ENCODE measurements around the gene SNX15.
"Not testable (repeated sequence)": the region's sequence is repeated elsewhere in the genome, so short reads cannot be mapped to it uniquely, and the experiment has no call there.

The SNX15 gene

DNA sequence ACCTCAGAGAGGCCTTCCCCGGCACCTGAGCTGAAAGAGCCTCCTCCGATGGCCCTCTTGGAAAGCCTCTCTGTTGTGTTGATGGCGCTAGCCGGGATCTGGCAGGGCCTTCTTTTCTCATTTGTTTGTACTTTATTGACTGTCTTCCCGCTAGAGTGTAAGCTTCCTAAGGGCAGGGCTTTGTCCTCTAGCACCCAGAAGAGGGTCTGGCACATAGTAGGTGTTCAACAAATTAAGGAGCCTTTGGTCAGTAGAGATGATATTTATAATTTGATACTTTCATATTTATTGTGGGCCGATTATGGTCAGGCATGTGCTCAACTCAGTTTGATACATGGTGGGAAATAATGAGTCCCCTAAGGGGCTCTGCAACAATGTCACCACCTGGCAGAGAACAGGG, 9.3 kb upstream of the SNX15 start:
- no peak for DNase-seq

DNA sequence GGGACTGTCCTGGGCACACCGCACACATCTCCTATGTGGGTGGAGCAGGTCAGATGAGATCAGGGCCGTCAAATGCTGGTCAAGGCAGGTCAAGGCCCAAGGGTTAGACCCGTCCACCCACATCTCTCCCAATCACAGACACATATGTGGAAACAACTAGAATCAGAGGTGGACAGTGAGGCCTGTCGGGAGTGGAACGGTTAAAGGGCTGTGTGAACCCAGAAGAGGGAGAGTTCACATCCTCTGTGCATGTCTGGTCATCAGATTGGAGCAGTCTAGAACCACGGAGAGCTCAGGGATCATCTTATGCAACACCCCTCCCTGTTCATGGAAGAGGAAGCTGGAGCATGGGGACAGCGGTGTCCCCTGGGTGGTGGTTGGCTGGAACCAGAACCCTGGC, 7.4 kb upstream of the SNX15 start:
- no peak for DNase-seq

DNA sequence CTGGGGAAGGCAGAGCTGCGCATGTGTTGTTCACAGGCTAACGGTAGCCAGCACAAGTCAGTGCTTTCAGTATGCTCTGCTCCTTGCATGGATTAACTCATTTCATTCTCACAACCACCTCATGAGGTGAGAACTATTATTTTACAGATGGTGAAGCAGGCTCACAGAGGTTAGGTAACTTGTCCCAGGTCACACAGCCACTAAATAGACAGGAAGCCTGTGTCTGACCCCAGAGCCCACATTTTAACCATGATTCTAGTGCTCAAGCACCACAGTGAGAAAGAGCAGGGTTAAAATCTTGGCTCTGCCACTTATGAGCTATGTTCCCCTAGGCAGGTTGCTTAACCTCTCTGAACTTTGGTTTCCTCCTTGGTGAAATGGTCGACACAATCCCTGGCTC, 6.2 kb upstream of the SNX15 start:
- DNase-seq, result no peak

DNA sequence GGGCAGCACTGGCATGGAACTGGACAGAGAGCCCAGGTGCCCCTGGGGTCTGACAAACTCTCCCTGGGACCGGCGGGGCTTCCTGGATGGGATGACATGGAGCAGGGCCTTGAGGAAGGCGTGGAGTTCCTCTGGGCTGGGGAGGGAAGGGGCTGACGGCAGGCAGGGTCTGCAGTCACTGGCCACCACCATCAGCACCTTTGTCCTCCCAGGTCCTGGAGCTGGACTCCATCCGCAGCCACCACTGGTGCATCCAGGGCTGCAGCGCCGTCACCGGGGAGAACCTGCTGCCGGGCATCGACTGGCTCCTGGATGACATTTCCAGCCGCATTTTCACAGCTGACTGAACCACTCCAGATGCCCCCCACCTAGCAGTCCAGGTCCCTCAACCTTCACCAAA, 5.7 kb upstream of the SNX15 start:
- no peak for DNase-seq

DNA sequence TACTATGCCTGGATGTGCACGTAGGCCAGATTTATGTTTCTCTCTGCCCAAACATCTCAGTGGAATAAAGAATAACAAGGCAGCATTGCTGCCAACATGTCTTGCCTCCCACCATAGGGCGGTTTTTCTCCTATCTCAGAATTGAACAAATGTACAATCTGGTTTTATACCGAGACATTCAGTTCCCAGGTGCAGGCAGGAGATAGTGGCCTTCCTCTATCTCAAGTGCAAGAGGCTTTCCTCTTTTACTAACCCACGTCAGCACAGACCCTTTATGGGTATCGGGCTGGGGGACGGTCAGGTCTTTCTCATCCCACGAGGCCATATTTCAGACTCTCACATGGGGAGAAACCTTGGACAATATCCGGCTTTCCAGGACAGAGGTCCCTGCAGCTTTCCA, 3.7 kb upstream of the SNX15 start:
- not testable (repeated sequence) for DNase-seq

DNA sequence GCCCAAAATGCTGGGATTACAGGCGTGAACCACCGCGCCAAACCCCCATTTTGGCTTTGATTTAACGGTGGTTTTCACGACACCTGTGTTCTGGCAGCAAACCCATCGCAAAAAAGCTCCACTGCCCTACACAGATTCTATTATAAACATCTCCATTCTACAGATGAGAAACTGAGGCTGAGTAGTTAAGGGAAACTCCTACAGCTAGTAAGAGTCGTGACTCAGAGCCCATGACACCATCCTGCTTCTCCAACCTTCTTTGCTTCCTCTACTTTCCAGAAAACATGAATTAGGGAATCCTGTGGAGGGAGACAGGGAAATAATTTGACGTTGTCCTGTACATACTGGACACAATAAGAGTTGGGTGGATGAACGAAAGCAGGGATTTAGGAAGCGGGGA, 429 bp upstream of the SNX15 start:
- no peak for DNase-seq

DNA sequence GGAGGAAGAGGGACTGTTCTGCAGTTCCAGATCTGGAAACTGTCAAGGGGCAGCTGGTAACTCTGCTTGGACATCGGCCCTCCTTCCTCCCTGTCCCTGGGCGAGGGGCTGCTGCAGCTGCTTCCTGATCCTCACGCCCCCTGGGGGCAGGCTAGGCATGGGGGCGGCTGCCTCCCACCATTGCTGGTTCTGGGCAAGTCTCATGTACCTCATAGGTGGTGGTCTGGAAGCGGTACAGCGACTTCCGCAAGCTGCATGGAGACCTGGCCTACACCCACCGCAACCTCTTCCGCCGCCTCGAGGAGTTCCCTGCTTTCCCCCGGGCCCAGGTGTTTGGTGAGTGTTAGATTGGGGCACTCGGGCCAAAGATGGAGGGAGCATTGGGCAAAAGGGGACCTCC, 5.0 kb downstream of the SNX15 start:
- DNase-seq, result no peak

DNA sequence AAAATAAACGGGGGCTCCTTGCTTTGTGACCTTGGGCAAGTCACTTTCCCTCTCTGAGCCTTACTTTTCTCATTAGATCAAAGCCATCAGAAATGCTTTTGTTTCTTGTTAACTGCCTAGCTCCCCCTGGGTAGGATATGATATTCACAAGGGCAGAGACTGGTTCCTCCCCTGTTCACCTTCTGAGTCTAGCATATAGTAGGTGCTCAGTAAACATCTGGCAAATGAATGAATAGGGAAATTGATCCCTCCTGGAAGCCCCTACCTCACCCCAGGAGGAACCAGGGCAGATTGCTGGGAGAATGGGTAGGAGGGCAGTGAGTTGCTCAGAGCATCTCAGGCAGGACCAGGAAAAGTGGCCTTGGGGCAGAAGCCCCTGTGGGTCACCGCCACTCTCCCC, 7.2 kb downstream of the SNX15 start:
- no peak for DNase-seq

DNA sequence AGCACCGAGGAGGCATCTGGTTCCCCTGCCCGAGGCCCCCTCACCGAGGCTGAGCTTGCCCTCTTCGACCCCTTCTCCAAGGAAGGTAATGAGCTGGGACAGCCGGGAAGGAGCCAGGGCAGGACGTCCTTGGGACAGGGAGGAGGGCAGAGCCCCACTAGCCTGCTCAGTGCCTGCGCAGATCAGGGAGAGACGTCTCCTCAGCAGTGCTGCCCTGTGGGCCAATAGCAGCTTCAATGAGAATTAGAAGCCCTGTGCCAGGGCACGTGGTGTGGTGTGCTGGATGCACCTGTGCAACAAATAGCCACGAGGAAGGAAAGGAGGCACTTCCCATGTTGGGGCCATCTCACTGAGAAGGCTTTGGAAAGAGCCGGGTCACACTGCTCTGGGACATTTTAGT, 8.3 kb downstream of the SNX15 start:
- no peak for DNase-seq

DNA sequence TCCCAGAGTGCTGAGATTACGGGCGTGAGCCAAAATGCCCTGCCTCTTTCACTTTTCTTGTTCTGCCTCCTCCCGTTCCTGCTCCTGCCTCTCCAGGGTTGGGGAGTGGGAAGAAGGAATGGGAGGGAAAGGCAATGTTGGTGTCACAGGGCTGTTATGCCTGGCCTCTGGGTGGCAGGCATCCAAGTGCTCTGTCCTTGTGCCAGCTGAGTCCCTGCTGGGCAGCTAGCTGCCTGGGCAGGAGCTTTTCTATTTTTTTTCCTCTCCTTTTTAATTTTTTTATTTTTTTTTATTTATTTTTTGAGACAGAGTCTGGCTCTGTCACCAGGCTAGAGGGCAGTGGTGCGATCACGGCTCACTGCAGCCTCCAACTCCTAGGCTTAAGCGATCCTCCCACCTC, 9.7 kb downstream of the SNX15 start:
- no peak for DNase-seq

DNA sequence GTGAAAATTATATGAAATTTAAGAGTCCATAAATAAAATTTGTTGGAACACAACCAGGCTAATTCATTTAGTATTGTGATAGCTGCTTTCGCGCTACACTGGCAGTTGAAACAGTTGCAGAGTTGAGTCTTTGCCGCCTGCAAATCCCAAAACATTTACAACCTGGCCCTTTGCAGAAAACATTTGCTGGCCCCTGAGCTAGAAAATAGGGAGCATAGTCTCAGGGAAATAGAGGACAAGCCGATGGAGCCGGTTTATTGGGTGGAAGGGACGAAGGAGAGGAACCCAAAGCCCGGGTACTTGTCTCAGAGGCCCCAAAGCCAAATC, 13.2 kb downstream of the SNX15 start:
- no peak for DNase-seq

DNA sequence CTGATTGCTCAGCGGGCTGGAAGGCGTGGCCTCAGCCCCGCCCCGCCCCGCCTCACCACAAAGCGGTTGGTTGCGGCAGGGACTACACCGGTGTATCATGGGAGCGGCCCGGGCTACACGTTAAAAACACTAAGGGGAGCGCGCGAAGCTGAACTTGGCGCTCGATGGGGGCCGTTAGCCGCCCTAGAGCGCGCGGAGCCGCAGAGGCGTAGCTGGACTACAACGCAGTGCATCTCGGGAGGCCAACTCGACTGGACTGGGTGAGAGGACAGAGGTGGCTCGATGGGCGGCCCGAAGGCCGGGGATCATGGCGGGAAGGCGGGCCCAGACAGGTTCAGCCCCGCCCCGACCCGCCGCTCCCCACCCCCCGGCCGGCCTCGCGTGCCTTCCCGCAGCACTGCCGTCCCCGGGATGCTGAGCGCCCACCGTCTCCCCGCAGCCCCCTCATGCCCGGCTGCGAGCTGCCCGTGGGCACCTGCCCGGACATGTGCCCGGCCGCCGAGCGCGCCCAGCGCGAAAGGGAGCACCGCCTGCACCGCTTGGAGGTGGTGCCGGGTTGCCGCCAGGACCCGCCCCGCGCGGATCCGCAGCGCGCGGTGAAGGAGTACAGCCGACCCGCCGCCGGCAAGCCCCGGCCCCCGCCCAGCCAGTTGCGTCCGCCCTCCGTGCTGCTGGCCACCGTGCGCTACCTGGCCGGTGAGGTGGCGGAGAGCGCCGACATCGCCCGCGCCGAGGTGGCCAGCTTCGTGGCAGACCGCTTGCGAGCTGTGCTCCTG, 13.8 kb downstream of the SNX15 start, which contains the start of gene SAC3D1:
TSS of gene SAC3D1 (plus strand) at position 364 of the 776 bp plus-strand sequence. CDS start at position 447, 83 bp downstream.
- peak; percentile 99 for DNase-seq

DNA sequence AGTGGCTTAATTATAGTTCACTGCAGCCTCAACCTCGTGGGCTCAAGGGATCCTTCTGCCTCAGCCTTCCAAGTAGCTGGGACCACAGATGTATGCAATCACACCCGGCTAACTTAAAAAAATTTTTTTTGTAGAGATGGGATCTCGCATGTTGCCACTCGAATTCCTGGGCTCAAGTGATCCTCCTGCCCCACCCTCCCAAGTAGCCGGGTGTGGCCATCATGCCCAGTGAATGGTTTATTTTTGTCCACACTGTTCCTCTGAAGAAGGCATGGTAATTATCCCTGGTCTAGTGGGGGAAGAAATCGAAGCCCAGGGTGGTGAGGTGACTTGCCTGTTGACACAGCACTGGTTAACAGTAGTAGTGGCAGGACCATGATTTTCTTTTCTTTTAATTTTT, 15.7 kb downstream of the SNX15 start:
- no peak for DNase-seq

DNA sequence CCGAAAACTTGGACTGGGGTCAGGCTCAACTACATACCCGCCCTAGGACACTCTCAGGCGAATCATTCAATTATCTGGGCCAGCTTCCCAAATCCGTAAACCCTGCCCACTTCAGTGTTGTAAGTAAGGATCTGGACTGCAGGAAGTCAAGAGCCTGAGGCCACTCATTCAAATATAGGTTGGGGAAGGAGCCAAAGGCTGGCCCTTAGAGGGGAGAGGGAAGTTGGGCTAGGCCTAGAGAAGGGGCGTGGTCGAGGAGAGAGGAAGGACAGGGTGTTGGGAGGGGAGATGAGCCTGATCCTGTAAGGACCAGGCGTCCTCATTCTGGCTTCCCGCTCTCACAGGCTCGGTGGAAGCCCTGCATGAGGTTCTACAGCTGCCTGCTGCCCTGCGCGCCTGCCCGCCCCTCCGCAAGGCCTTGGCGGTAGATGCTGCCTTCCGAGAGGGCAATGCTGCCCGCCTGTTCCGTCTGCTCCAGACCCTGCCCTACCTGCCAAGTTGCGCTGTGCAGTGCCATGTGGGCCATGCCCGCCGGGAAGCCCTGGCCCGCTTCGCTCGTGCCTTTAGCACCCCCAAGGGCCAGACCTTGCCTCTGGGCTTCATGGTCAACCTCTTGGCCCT, 16.8 kb downstream of the SNX15 start:
- DNase-seq, result no peak

DNA sequence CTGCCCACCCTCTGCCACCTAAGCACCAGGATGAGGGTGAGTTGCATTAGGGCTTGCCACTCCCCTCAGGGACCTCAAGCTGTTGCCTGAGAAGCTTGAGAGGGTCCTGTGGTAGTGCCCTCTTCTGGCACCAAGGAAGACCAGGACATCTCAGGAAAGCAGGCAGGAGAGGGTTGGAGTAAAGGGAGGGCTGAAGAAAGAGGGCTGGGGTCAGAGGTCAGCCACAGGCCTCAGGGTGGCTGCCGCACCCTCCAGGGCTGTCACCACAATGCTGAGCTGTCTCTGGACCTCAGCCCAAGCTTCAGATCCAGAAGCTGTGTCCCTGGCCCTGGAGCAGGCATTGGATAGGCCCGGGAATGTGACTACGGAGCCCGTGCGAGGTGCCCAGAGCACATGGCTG, 17.8 kb downstream of the SNX15 start:
- no peak for DNase-seq

DNA sequence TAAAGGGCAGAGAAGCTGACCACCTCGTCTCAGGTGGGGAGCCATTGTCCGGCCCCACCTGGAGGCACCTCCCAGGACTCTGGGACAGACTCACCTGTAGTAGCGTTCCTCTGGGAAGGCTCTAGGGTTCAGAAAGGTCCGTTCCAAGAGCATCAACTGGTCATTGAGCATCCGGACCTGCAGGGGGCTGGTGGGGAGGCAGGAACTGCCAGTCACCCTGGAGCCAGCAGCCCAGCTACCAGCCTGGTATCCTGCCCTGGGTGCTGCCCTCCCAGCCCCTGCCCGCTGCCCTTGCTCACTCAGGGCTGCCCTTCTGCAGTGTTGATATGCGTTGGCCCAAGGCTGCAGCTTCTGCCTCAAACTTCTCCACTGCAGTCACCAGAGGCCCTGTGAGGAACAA, 18.5 kb downstream of the SNX15 start:
- no peak for DNase-seq

DNA sequence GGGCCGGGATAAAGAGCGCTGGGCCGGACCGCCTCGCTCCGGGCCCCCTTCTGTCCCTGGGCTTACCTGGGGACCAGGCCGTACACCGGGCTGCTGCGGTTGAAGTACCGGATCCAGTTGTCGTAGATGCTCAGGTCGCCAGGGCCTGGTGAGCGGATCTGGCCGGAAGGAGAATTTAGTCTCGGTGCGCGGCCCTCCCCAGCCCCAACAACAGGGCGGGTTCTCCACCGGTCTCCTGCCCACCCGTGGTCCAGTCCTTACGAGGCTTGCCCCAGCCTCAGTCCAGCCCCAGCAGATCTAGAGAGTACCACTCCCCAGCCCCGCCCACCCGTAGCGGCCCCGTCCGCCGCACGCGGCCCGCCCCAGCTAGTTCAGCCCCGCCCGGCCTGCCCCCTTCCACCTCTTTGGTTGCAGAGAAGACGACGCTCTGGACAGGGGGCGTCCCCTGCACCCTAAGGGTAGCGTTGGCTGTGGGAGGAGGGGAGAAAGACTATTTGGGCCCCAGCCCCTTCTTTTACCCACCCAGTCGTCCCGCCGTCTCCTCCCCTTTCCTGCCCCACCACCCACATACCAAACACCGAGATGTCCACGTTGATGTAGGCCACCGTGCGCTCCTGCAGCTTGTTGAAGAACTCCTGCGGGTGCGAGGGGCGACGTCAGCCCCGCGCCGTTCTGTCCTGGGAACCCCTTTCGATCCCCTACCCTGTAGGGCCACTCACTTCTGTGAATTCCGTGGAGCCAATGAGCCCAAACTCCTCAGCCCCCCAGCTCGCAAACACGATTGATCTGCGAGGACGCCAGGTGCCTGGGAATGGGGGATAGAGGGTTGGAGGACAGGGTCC, 20.6 kb downstream of the SNX15 start:
- DNase-seq, result no peak

DNA sequence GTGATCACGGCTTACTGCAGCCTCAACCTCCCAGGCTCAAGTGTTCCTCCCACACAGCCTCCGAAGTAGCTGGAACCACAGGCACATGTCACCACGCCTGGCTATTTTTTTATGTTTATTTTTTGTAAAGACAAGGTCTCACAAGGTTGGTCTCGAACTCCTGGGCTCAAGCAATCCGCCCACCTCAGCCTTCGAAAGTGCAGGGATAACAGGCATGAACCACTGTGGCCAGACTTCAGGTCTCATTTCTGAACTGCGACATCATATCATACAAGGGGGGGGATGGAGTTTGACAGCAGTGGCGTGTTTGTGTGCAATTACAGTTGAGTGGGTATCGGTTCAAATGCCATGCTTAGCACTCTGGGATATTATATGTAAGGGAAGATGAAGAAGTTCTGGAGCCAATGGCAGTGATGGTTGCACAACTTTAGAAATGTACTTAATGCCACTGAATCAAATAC, 24.2 kb downstream of the SNX15 start:
- no peak for DNase-seq

DNA sequence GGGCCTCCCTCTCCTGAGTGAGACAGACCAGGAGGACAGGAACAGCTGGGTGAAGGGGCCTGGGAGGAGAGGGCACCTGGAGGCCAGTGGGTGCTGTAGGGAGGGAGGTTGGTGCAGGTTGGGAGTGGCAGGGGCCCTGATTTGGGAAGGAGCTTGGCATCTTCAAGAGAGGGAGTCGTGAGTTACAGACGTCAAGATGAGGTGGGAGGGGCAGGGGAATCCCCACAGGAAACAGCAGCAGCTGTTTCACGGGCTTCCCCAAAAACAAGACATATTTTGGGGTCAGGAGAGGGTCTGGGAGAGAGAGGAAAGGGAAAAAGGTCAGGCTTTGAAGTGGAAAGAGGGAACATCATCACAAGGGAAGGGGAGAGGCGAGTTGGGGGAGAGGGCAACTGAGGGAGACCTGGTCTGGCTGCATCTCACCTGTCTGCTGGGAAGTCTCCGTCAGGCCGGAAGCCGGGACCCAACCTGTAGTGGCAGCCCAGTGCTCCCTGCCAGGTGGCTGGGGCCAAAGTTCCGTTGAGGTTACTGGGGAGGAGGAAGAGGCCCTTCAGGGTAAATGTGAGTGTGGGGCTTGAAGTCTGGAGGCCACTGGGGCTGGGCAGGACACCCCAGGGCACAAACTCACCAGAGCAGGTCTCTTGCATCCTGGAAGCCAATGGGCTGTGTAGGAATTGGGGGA, 26.7 kb downstream of the SNX15 start:
- DNase-seq, result no peak

DNA sequence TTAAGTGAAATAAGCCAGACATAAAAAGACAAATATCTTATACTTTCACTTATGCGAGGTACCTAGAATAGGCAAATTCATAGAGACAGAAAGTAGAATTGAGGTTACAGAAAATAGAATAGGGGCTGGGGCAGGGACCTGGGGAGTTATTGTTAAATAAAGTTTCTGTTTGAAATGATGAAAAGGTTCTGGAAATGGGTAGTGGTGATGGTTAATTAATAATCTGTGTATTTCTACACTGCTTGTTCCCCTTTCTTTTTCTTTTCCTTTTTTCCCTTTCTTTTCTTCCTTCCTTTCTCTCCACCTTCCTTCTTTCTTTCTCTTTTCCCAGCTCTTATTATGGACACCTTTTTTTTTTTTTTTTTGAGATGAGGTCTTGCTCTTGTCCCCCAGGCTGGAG, 28.3 kb downstream of the SNX15 start:
- no peak for DNase-seq

DNA sequence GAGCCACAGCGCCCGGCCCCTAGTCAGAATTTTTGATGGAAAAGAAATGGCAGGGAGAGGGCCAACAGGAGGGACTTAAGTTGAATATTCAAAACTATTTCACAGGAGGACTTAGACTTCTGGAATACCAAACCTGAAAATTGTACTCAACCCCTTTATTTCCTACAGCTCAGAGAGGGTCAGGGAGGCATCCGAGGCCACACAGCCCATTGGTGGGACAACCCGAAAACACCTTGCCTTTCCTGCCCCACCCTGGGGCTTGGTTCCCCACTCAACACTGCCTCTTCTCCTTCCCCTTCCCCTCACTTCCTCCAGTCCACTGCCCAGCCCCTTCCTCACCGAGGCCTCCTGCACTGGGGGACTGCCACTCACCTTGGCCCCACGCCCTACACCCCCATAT, 29.8 kb downstream of the SNX15 start:
- DNase-seq, result no peak

DNA sequence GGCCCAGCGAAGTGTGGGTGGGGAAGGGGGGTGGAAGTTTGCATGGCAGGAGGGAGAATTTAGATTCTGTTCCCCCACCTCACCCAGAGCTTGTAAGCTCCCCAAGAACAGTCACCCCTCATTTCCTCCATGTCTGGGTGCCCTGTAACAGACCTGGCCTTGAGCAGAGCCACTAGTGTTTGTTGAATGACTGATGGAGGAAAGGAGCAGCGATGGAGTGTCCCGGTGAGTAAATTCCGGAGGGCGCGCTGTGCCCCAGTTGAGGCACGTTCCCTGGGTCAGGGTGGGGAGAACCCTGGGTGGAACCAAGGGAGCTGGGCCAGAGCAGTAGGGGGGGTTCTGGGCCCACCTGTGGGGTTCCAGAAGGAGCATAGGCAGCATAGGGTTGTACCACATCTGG, 30.3 kb downstream of the SNX15 start:
- DNase-seq, result no peak

DNA sequence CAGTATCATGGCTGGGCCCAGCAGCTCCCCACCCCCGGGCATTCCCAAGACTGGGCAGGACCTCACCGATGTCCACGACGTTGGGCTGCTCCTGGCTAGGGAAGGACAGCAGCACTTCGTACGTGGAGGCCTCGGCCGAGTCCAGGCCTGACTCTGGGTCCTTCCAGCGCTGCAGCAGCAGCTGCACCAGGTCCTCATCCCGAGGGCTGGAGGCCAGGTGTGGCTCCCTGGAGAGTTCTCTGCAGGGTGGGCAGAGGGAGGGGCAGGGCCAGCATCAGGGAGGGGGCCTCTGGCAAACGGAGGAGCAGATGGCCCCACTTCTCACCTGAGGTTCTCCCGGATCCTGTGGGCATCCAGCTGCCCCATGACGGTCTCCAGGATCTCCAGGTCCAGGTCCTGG, 30.8 kb downstream of the SNX15 start:
- no peak for DNase-seq

Measured in KG1 (cell line).